H1 (cell line): ENCODE measurements around the gene CFAP210. TPM values are rescaled to one million over a fixed set of nuclear protein-coding genes. Genes with fewer than 3 reads are reported as not detected.

Experiments
- CTCF ChIA-PET: fragments of 300-600 bp; sonication (Branson Sonifier 250); formaldehyde crosslinking; loops from one replicate; lab custom pipeline; 2021; ENCODE audit not compliant: partially characterized antibody; lab: Charles Lee
- POLR2A ChIA-PET: fragments of 300-600 bp; sonication (Branson Sonifier 250); formaldehyde crosslinking; loops from one replicate; lab custom pipeline; 2021; ENCODE audit warnings: inconsistent platforms; ENCODE audit not compliant: partially characterized antibody; lab: Charles Lee
- DNase-seq, 2 experiments: peaks; one replicate each; pipeline versions ENCODE4 v3.0.0 to v3.0.0-alpha.2; 2010 to 2022; ENCODE audit warnings: low spot score in 2 of 2, low read depth in 1 of 2, mixed read lengths in 1 of 2
- FAIRE-seq: peaks from 2 replicates; lab custom pipeline; 2011; peaks lifted over from hg19 to GRCh38; lab: Jason Lieb, UNC
- H2AFZ ChIP-seq: 2 replicates; pipeline ENCODE4 v1.8.1; 2012; ENCODE audit warnings: low read length, inconsistent platforms
- H2AK5ac ChIP-seq: 2 replicates; pipeline ENCODE4 v1.6.1; 2013; ENCODE audit warnings: low read depth, low read length
- H2BK120ac ChIP-seq: replicated peaks from 2 replicates; pipeline ENCODE3; 2013; ENCODE audit warnings: low read depth, low read length, inconsistent platforms
- H2BK12ac ChIP-seq: 2 replicates; pipeline ENCODE4 v1.6.1; 2013; ENCODE audit warnings: low read depth, low read length
- H2BK15ac ChIP-seq: 2 replicates; pipeline ENCODE4 v1.6.1; 2013; ENCODE audit warnings: low read length
- H2BK20ac ChIP-seq: 2 replicates; pipeline ENCODE4 v1.6.1; 2013; ENCODE audit warnings: low read length
- H2BK5ac ChIP-seq: 2 replicates; pipeline ENCODE4 v1.6.1; 2013; ENCODE audit warnings: low read depth, low read length
- H3K14ac ChIP-seq: 2 replicates; pipeline ENCODE4 v1.6.1; 2013; ENCODE audit warnings: inconsistent platforms; ENCODE audit not compliant: insufficient read length
- H3K18ac ChIP-seq: 2 replicates; pipeline ENCODE4 v1.6.1; 2013; ENCODE audit warnings: low read length; ENCODE audit errors: extremely low read depth
- H3K23ac ChIP-seq: 2 replicates; pipeline ENCODE4 v1.6.1; 2013; ENCODE audit warnings: inconsistent platforms; ENCODE audit not compliant: insufficient read length
- H3K23me2 ChIP-seq: 2 replicates; pipeline ENCODE4 v1.6.1; 2013; ENCODE audit warnings: low read depth, low read length
- H3K27ac ChIP-seq: 2 replicates; pipeline ENCODE4 v1.6.1; 2011; ENCODE audit warnings: low read depth, low read length, inconsistent platforms
- H3K27me3 ChIP-seq, 4 experiments: replicated peaks in 1 of 4; 1 replicate in 1 of 4; 2 replicates in 3 of 4; pipeline versions ENCODE4 v1.6.1 to v1.8.1; 2011 to 2013; ENCODE audit warnings: low read length in 3 of 4, mild to moderate bottlenecking in 3 of 4, inconsistent platforms in 2 of 4, mixed read lengths in 2 of 4, moderate library complexity in 1 of 4; ENCODE audit not compliant: control insufficient read depth in 3 of 4, insufficient read depth in 3 of 4; ENCODE audit errors: extremely low read depth in 1 of 4
- H3K36me3 ChIP-seq, 4 experiments: 2 replicates each; pipeline versions ENCODE4 v1.6.1 to v1.8.1; 2011 to 2013; ENCODE audit warnings: mild to moderate bottlenecking in 4 of 4, low read length in 3 of 4, moderate library complexity in 2 of 4, control low read depth in 1 of 4, inconsistent platforms in 1 of 4; ENCODE audit not compliant: insufficient read depth in 4 of 4, control insufficient read depth in 2 of 4
- H3K4ac ChIP-seq: replicated peaks from 2 replicates; pipeline ENCODE3; 2013; ENCODE audit warnings: low read length, low read depth, mixed read lengths, inconsistent platforms; ENCODE audit not compliant: insufficient read length
- H3K4me1 ChIP-seq, 4 experiments: replicated peaks in 1 of 4; 1 replicate in 1 of 4; 2 replicates in 3 of 4; pipeline versions ENCODE4 v1.6.1 to v1.8.1; 2011 to 2013; ENCODE audit warnings: low read length in 3 of 4, inconsistent platforms in 2 of 4, mixed read lengths in 1 of 4; ENCODE audit not compliant: insufficient read depth in 4 of 4, control insufficient read depth in 3 of 4
- H3K4me2 ChIP-seq, 2 experiments: 2 replicates each; pipeline versions ENCODE4 v1.6.1 to v1.8.1; 2011 to 2013; ENCODE audit warnings: low read depth in 2 of 2, low read length in 2 of 2, control low read depth in 1 of 2, inconsistent platforms in 1 of 2, mild to moderate bottlenecking in 1 of 2; ENCODE audit not compliant: insufficient read depth in 1 of 2
- H3K4me3 ChIP-seq, 4 experiments: fragments of 200-600, 300-600 bp in 1 of 4; sonication (generic), shearing (Covaris generic), sonication (Bioruptor Twin) in 1 of 4; 2 replicates each; pipeline versions ENCODE4 v1.5.1 to v1.8.1; 2011 to 2016; ENCODE audit warnings: low read length in 4 of 4, low read depth in 3 of 4, control low read depth in 2 of 4, inconsistent platforms in 2 of 4, mild to moderate bottlenecking in 2 of 4, mixed read lengths in 1 of 4, moderate library complexity in 1 of 4; ENCODE audit not compliant: insufficient read depth in 2 of 4; ENCODE audit errors: extremely low read depth in 1 of 4
- H3K56ac ChIP-seq: replicated peaks from 2 replicates; pipeline ENCODE3; 2013; ENCODE audit warnings: low read depth, mild to moderate bottlenecking, mixed read lengths, low read length, inconsistent platforms; ENCODE audit not compliant: insufficient read length
- H3K79me1 ChIP-seq: 2 replicates; pipeline ENCODE4 v1.6.1; 2013; ENCODE audit warnings: low read depth, low read length, control low read depth
- H3K79me2 ChIP-seq, 2 experiments: 2 replicates each; pipeline versions ENCODE4 v1.6.1 to v1.8.1; 2012 to 2013; ENCODE audit warnings: low read length in 2 of 2, mild to moderate bottlenecking in 2 of 2, inconsistent platforms in 1 of 2; ENCODE audit not compliant: insufficient read depth in 2 of 2, control insufficient read depth in 1 of 2
- H3K9ac ChIP-seq, 4 experiments: replicated peaks in 1 of 4; 1 replicate in 1 of 4; 2 replicates in 3 of 4; pipeline versions ENCODE4 v1.6.1 to v1.8.1; 2011 to 2013; ENCODE audit warnings: low read depth in 3 of 4, low read length in 3 of 4, control low read depth in 2 of 4, mild to moderate bottlenecking in 2 of 4, moderate library complexity in 2 of 4, inconsistent platforms in 1 of 4; ENCODE audit errors: extremely low read depth in 1 of 4
- H3K9me3 ChIP-seq, 2 experiments: 2 replicates each; pipeline versions ENCODE4 v1.6.1 to v1.8.1; 2012 to 2013; ENCODE audit warnings: mild to moderate bottlenecking in 2 of 2, moderate library complexity in 2 of 2, control low read depth in 1 of 2, inconsistent platforms in 1 of 2, low read depth in 1 of 2, low read length in 1 of 2, mixed read lengths in 1 of 2; ENCODE audit not compliant: insufficient read depth in 2 of 2
- H4K20me1 ChIP-seq, 2 experiments: replicated peaks in 1 of 2; 2 replicates each; pipeline versions ENCODE3 to v1.8.1; 2011 to 2013; ENCODE audit warnings: inconsistent platforms in 2 of 2, low read length in 2 of 2, mild to moderate bottlenecking in 1 of 2; ENCODE audit not compliant: insufficient read depth in 2 of 2, control insufficient read depth in 1 of 2
- H4K5ac ChIP-seq: 2 replicates; pipeline ENCODE4 v1.6.1; 2013; ENCODE audit warnings: low read length, low read depth, mixed read lengths, inconsistent platforms; ENCODE audit not compliant: insufficient read length
- H4K8ac ChIP-seq: 2 replicates; pipeline ENCODE4 v1.8.0; 2013; ENCODE audit warnings: mild to moderate bottlenecking, moderate library complexity, low read length, inconsistent platforms; ENCODE audit not compliant: insufficient read depth; ENCODE audit errors: extremely low read depth
- H4K91ac ChIP-seq: replicated peaks from 2 replicates; pipeline ENCODE3; 2013; ENCODE audit warnings: low read length, mixed read lengths, inconsistent platforms; ENCODE audit not compliant: insufficient read length
- KDM5A ChIP-seq: fragments of 200-600 bp; IDR thresholded peaks from 2 replicates; pipeline ENCODE4 v1.7.1; 2012; ENCODE audit warnings: mild to moderate bottlenecking, low read length, inconsistent platforms, mixed read lengths
- POLR2A ChIP-seq, 2 experiments: IDR thresholded peaks; 1 replicate in 1 of 2; 2 replicates in 1 of 2; pipeline ENCODE4 v1.6.1; 2011; ENCODE audit warnings: low read depth in 2 of 2, low read length in 2 of 2, mild to moderate bottlenecking in 2 of 2; ENCODE audit errors: control extremely low read depth in 1 of 2
- SP2 ChIP-seq: IDR thresholded peaks from 2 replicates; pipeline ENCODE4 v1.6.1; 2012; ENCODE audit warnings: mild to moderate bottlenecking, low read length, inconsistent platforms
- WGBS, 2 experiments: shearing (Covaris generic) in 1 of 2; methylation state at CpG; one replicate each; pipeline versions ENCODE4 v1.1.6 to v1.1.7; 2013 to 2015; ENCODE audit warnings: low lambda C conversion rate in 2 of 2, mixed read lengths in 2 of 2, inconsistent platforms in 1 of 2, low coverage in 1 of 2, missing lambda C conversion rate in 1 of 2; ENCODE audit not compliant: insufficient replicate concordance in 2 of 2, insufficient coverage in 1 of 2, insufficient read length in 1 of 2; ENCODE audit errors: extremely low coverage in 1 of 2, missing lambda C conversion rate in 1 of 2; 5-methylcytosine and 5-hydroxymethylcytosine counted together
- polyA plus RNA-seq, 7 experiments: library from polyadenylated mRNA; depleted of rRNA in 3 of 7; stranded (reverse) in 5 of 7; unstranded in 2 of 7; fragments of >200 nt in 5 of 7; fragments of 200-250 nt in 2 of 7; gene quantifications; 1 replicate in 5 of 7; 2 replicates in 1 of 7; 4 replicates in 1 of 7; pipeline versions ENCODE4 v1.2.1 to v1.2.3, GENCODE V29; 2011 to 2013; ENCODE audit warnings: missing spikeins in 2 of 7, mixed read lengths in 2 of 7
- total RNA-seq: library from RNA; stranded (reverse); fragmentation: NEBNext Ultra II Directional; extraction: Animal tissue kit (Norgen Biotek cat#: 25700); gene quantifications from 2 replicates; pipeline ENCODE4 v1.2.1, GENCODE V29; 2021

CFAP210 gene
- total and polyA plus RNA-seq, 2 of the 8 experiments (the other 6 are each of a cell fraction or from before 2014, with no cell fraction given), result 0.06 to 0.37 TPM

DNA sequence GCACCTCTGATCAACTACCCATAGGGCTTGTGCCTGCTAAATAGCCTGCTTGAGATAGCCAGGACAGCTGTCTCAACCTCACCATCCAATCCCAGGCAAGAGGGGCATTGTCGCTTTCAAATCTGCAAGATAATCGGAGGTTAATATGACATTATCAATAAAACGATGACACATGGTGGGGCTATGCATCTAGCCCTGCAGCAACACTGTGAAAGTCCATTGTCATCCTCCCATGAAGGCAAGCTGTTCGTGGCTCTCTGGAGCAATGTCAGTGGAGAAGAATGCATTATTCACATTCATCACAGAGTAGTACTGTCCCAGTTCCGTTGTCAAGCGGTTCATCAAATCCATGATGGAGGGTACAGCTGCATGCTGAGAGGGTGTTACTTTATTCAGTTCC is 20.5 kb upstream of the CFAP210 start:
- no peak overlapping the region for H3K9ac ChIP-seq
- no peak for TF ChIP-seq SP2
- TF ChIP-seq KDM5A, result no peak
- TF ChIP-seq POLR2A (IDR thresholded peaks at IDR 0.05; ENCODE audit: control extremely low read depth in 1 of 2, low read depth in 2 of 2, low read length in 2 of 2), result no peak

More for the DNA sequence above, 20.5 kb upstream of the CFAP210 start:
- H4K5ac ChIP-seq, result no peak overlapping the region
- H4K91ac ChIP-seq, result no peak overlapping the region
- no peak overlapping the region for H2AK5ac ChIP-seq
- H4K20me1 ChIP-seq, result no peaks in the 10 kb centered on the region
- no peak overlapping the region for H3K18ac ChIP-seq
- 92% methylated on average over 6 of the region's 6 CpGs; no CpG with 5 or more reads in 1 of the 2 experiments for WGBS, 2 experiments
- H3K4ac ChIP-seq, result no peak overlapping the region
- H3K14ac ChIP-seq, result no peak overlapping the region
- no peak overlapping the region for H3K56ac ChIP-seq
- no peaks in the 10 kb centered on the region; a peak in 1 of 4 replicates for H3K9me3 ChIP-seq
- H3K23ac ChIP-seq, result no peak overlapping the region
- CTCF ChIA-PET, result interaction anchor here (1.2 kb wide), 1 partner anchor 49 kb away, joined by 3 read pairs; no protein-coding TSS in a partner anchor
- H2BK5ac ChIP-seq, result no peak overlapping the region
- DNase-seq, result no peak
- no peak overlapping the region for H2BK12ac ChIP-seq
- no peak overlapping the region for H2AFZ ChIP-seq
- no peak overlapping the region for H2BK15ac ChIP-seq
- no peak overlapping the region for H2BK120ac ChIP-seq
- FAIRE-seq, result no peak
- no peaks in the 10 kb centered on the region for H3K27me3 ChIP-seq
- no peak overlapping the region for H2BK20ac ChIP-seq
- no peak overlapping the region for H3K4me3 ChIP-seq
- H4K8ac ChIP-seq, result no peak overlapping the region
- no peaks in the 10 kb centered on the region for H3K79me2 ChIP-seq
- no peaks in the 10 kb centered on the region for H3K79me1 ChIP-seq
- H3K4me1 ChIP-seq, result peaks cover 0 to 6% (median 3%) of the 10 kb centered on the region in 4 experiments; a peak in 1 of 7 replicates
- H3K36me3 ChIP-seq, result no peaks in the 10 kb centered on the region
- H3K4me2 ChIP-seq, result no peak overlapping the region
- POLR2A ChIA-PET, result interaction anchor here (1.0 to 1.3 kb wide), 2 partner anchors 9 to 199 kb away, joined by 3 read pairs; no protein-coding TSS in a partner anchor
- no peaks in the 10 kb centered on the region for H3K23me2 ChIP-seq
- no peak overlapping the region for H3K27ac ChIP-seq
